ENCODE measurements around the gene ZC3H10.
A peak's percentile ranks its signal among the peaks of the same experiment; 100 is the strongest.
"Not testable (repeated sequence)": the region's sequence is repeated elsewhere in the genome, so short reads cannot be mapped to it uniquely, and the experiment has no call there.

ZC3H10 gene

GRCh38 chr12:56099787-56100186 is 18.3 kb upstream of the ZC3H10 start:
- no peak for DNase-seq
- in situ Hi-C loops (cut with MboI; ENCODE audit: low pct_unique_long_range_greater_than_20kb, low sequenced_read_pairs): no loop called here

GRCh38 chr12:56101045-56101444 is 17.0 kb upstream of the ZC3H10 start:
- DNase-seq: no peak
- in situ Hi-C loops (cut with MboI; ENCODE audit: low pct_unique_long_range_greater_than_20kb, low sequenced_read_pairs): no loop called here

- no peak for DNase-seq
- in situ Hi-C loops (cut with MboI; ENCODE audit: low pct_unique_long_range_greater_than_20kb, low sequenced_read_pairs): no loop called here
These were observed 15.4 kb upstream of the ZC3H10 start for GRCh38 chr12:56102683-56103065.

GRCh38 chr12:56103066-56103711 is 14.9 kb upstream of the ZC3H10 start:
- peak; percentile 22 for DNase-seq
- in situ Hi-C loops (cut with MboI; ENCODE audit: low pct_unique_long_range_greater_than_20kb, low sequenced_read_pairs): no loop called here

- no peak for DNase-seq
These were observed 14.3 kb upstream of the ZC3H10 start for GRCh38 chr12:56103823-56104108.

GRCh38 chr12:56104109-56104814 is 13.8 kb upstream of the ZC3H10 start, which contains the start of gene PA2G4:
Gene PA2G4 (plus strand): TSS chr12:56104559. CDS start chr12:56104738, 179 bp downstream.
- in situ Hi-C loops (cut with MboI; ENCODE audit: low pct_unique_long_range_greater_than_20kb, low sequenced_read_pairs): no loop called here

More at GRCh38 chr12:56103823-56104108, 14.3 kb upstream of the ZC3H10 start:
- in situ Hi-C loops (cut with MboI; ENCODE audit: low pct_unique_long_range_greater_than_20kb, low sequenced_read_pairs): no loop called here

GRCh38 chr12:56104815-56105608 is 13.1 kb upstream of the ZC3H10 start:
- DNase-seq: peak; percentile 58
- in situ Hi-C loops (cut with MboI; ENCODE audit: low pct_unique_long_range_greater_than_20kb, low sequenced_read_pairs): no loop called here

More at GRCh38 chr12:56104109-56104814, 13.8 kb upstream of the ZC3H10 start, which contains the start of gene PA2G4:
- peak; percentile 99 for DNase-seq

- no peak for DNase-seq
- in situ Hi-C loops (cut with MboI; ENCODE audit: low pct_unique_long_range_greater_than_20kb, low sequenced_read_pairs): no loop called here
These were observed 12.5 kb upstream of the ZC3H10 start for GRCh38 chr12:56105609-56105902.

GRCh38 chr12:56107242-56107641 is 10.8 kb upstream of the ZC3H10 start:
- no peak for DNase-seq
- in situ Hi-C loops (cut with MboI; ENCODE audit: low pct_unique_long_range_greater_than_20kb, low sequenced_read_pairs): no loop called here

- in situ Hi-C loops (cut with MboI; ENCODE audit: low pct_unique_long_range_greater_than_20kb, low sequenced_read_pairs): no loop called here
- DNase-seq: no peak
These were observed 7.5 kb upstream of the ZC3H10 start for GRCh38 chr12:56110571-56110970.

- peak; percentile 20 for DNase-seq
- in situ Hi-C loops (cut with MboI; ENCODE audit: low pct_unique_long_range_greater_than_20kb, low sequenced_read_pairs): no loop called here
These were observed 4.0 kb upstream of the ZC3H10 start for GRCh38 chr12:56114084-56114483.

- in situ Hi-C loops (cut with MboI; ENCODE audit: low pct_unique_long_range_greater_than_20kb, low sequenced_read_pairs): no loop called here
- DNase-seq: no peak
These were observed 2.7 kb upstream of the ZC3H10 start for GRCh38 chr12:56115329-56115728.

GRCh38 chr12:56116267-56117081 is 1.6 kb upstream of the ZC3H10 start, which contains the start of gene RPL41:
Gene RPL41 (plus strand): TSS chr12:56116633.
- DNase-seq: peak; percentile 97
- in situ Hi-C loops (cut with MboI; ENCODE audit: low pct_unique_long_range_greater_than_20kb, low sequenced_read_pairs): no loop called here

GRCh38 chr12:56117082-56117706 is 872 bp upstream of the ZC3H10 start:
- in situ Hi-C loops (cut with MboI; ENCODE audit: low pct_unique_long_range_greater_than_20kb, low sequenced_read_pairs); DNase-seq: not testable (repeated sequence)

GRCh38 chr12:56118688-56119357 is 757 bp downstream of the ZC3H10 start:
- in situ Hi-C loops (cut with MboI; ENCODE audit: low pct_unique_long_range_greater_than_20kb, low sequenced_read_pairs): no loop called here
- no peak for DNase-seq

- DNase-seq: peak; percentile 75
- in situ Hi-C loops (cut with MboI; ENCODE audit: low pct_unique_long_range_greater_than_20kb, low sequenced_read_pairs): no loop called here
These were observed 1.3 kb downstream of the ZC3H10 start for GRCh38 chr12:56119361-56119796.

GRCh38 chr12:56120158-56120846 is 2.2 kb downstream of the ZC3H10 start:
- DNase-seq: no peak
- in situ Hi-C loops (cut with MboI; ENCODE audit: low pct_unique_long_range_greater_than_20kb, low sequenced_read_pairs): no loop called here
